ENCODE data around the gene DLG1.

GRCh38 chr3:197231321-197231720 lies 67.1 kb downstream of the DLG1 start:
- TF ChIP-seq, protein P1, sequence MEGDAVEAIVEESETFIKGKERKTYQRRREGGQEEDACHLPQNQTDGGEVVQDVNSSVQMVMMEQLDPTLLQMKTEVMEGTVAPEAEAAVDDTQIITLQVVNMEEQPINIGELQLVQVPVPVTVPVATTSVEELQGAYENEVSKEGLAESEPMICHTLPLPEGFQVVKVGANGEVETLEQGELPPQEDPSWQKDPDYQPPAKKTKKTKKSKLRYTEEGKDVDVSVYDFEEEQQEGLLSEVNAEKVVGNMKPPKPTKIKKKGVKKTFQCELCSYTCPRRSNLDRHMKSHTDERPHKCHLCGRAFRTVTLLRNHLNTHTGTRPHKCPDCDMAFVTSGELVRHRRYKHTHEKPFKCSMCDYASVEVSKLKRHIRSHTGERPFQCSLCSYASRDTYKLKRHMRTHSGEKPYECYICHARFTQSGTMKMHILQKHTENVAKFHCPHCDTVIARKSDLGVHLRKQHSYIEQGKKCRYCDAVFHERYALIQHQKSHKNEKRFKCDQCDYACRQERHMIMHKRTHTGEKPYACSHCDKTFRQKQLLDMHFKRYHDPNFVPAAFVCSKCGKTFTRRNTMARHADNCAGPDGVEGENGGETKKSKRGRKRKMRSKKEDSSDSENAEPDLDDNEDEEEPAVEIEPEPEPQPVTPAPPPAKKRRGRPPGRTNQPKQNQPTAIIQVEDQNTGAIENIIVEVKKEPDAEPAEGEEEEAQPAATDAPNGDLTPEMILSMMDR (IDR thresholded peaks at IDR 0.05), result no peak
- no peak for TF ChIP-seq EP300 (IDR thresholded peaks at IDR 0.05)
